Tibial nerve (tissue), 4 donors: ENCODE measurements around the gene STYK1. TPM values are rescaled to one million over a fixed set of nuclear protein-coding genes. Genes with fewer than 3 reads are reported as not detected.
A peak's percentile ranks its signal among the peaks of the same experiment; 100 is the strongest.

ENCODE experiments used
- DNase-seq, 2 donors: peaks; one replicate each; pipeline ENCODE4 v3.0.0-alpha.2; 2019; ENCODE audit warnings: low spot score in 2 of 2
- H3K27ac ChIP-seq, 4 donors: fragments of 200-600 bp; sonication (generic) in 3 of 4; one replicate each; pipeline ENCODE4 v1.5.1; 2017 to 2019; ENCODE audit warnings: mild to moderate bottlenecking in 1 of 4
- H3K27me3 ChIP-seq, 2 donors: fragments of 200-600 bp; sonication (generic) in 1 of 2; one replicate each; pipeline versions ENCODE4 v1.5.1 to v1.6.0; 2017 to 2019
- H3K36me3 ChIP-seq, 3 donors: fragments of 200-600 bp; sonication (generic); one replicate each; pipeline ENCODE4 v1.5.1; 2018 to 2019
- H3K4me1 ChIP-seq, 4 donors: fragments of 200-600 bp; sonication (generic) in 3 of 4; one replicate each; pipeline ENCODE4 v1.5.1; 2017 to 2019
- H3K4me3 ChIP-seq, 4 donors: fragments of 200-600 bp; sonication (generic) in 3 of 4; one replicate each; pipeline ENCODE4 v1.5.1; 2017 to 2019; ENCODE audit warnings: mild to moderate bottlenecking in 1 of 4, moderate library complexity in 1 of 4
- H3K9me3 ChIP-seq, 4 donors: fragments of 200-600 bp; sonication (generic) in 3 of 4; one replicate each; pipeline ENCODE4 v1.5.1; 2017 to 2019
- EP300 ChIP-seq, 2 donors: sonication (generic); formaldehyde crosslinking; IDR thresholded peaks; one replicate each; pipeline ENCODE4 v1.6.1; 2017; ENCODE audit warnings: antibody characterized with exemption in 2 of 2, mild to moderate bottlenecking in 1 of 2
- POLR2A ChIP-seq, 2 donors: fragments of 450-650 bp; IDR thresholded peaks; one replicate each; pipeline ENCODE4 v1.6.1; 2017; ENCODE audit warnings: antibody characterized with exemption in 2 of 2, mild to moderate bottlenecking in 2 of 2, moderate library complexity in 2 of 2
- WGBS, 2 donors: methylation state at CpG; one replicate each; pipeline ENCODE4 v1.1.5; 2018; 5-methylcytosine and 5-hydroxymethylcytosine counted together
- total RNA-seq, 4 donors: library from RNA; depleted of rRNA; stranded (reverse); fragments of >200 nt; gene quantifications; one replicate each; pipeline ENCODE4 v1.1.0, GENCODE V29; 2016
- TF ChIP-seq, protein P1 (sequence below), 5 experiments: fragments of 200-600 bp in 3 of 5; fragments of 450-650 bp in 2 of 5; sonication (generic) in 3 of 5; IDR thresholded peaks; one replicate each; pipeline ENCODE4 v1.5.1; 2016 to 2019; ENCODE audit warnings: antibody characterized with exemption in 5 of 5, mild to moderate bottlenecking in 3 of 5, moderate library complexity in 2 of 5

Gene STYK1, protein sequence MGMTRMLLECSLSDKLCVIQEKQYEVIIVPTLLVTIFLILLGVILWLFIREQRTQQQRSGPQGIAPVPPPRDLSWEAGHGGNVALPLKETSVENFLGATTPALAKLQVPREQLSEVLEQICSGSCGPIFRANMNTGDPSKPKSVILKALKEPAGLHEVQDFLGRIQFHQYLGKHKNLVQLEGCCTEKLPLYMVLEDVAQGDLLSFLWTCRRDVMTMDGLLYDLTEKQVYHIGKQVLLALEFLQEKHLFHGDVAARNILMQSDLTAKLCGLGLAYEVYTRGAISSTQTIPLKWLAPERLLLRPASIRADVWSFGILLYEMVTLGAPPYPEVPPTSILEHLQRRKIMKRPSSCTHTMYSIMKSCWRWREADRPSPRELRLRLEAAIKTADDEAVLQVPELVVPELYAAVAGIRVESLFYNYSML
- under 1 TPM in 1 of 4 donors, not detected in 3; 0.44 TPM for total RNA-seq

DNA sequence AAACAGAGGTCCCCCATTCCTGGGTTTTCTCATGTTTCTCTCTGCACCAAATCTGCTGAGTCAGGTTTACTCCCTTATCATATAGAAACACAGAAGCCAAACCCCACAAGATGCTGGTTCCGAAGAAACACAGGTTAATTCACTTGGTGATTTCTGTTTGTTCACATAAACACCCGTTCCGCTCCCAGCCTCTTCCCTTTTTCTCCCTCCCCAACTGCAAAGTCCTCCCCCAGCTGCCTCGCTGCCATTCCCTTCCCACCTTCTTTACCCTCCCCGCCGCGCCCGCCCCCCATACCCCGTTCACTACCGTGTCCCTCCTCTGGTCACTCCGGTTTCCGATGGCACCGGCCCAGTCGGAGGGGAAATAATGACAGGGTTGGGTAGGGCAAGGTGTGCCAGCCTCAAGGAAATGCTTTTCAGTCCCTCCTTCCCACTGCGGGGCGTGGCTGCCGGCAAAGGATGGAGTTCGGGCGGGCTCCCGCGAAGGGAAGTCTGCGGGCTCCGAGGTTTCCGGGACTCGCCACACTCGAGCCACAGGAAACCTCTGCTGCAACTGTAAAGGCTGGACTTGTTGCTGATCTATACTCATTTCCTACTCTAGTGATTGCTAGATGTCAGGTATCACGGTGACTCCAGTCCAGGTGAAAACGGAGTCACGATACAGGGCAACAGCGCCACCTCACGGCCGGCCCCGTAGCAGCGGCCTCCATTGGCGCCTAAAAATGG lies at the start of gene STYK1:
STYK1 (minus strand) TSS at position 394 of the 726 bp plus-strand sequence. CDS start 39,434 bp downstream, outside the sequence.
- peak within 1 kb of the TSS; percentile 23 to 50 (median 38) for H3K4me3 ChIP-seq
- H3K4me1 ChIP-seq: peaks cover 0 to 12% (median 5%) of the 10 kb centered on the region in 4 donors
- DNase-seq: peak in 1 of 2 donors; percentile 29
- peaks cover 0 to 33% of the 10 kb centered on the region in 2 donors for H3K27me3 ChIP-seq
- no peaks in the 10 kb centered on the region for H3K9me3 ChIP-seq
- WGBS, 2 donors: 1 to 2% methylated on average over 34 to 35 of the region's 35 CpGs
- H3K27ac ChIP-seq: peak within 1 kb of the TSS in 1 of 4 donors; percentile 46
- no peak for TF ChIP-seq EP300 (IDR thresholded peaks at IDR 0.05)
- TF ChIP-seq POLR2A (IDR thresholded peaks at IDR 0.05): no peak
- TF ChIP-seq, protein P1, sequence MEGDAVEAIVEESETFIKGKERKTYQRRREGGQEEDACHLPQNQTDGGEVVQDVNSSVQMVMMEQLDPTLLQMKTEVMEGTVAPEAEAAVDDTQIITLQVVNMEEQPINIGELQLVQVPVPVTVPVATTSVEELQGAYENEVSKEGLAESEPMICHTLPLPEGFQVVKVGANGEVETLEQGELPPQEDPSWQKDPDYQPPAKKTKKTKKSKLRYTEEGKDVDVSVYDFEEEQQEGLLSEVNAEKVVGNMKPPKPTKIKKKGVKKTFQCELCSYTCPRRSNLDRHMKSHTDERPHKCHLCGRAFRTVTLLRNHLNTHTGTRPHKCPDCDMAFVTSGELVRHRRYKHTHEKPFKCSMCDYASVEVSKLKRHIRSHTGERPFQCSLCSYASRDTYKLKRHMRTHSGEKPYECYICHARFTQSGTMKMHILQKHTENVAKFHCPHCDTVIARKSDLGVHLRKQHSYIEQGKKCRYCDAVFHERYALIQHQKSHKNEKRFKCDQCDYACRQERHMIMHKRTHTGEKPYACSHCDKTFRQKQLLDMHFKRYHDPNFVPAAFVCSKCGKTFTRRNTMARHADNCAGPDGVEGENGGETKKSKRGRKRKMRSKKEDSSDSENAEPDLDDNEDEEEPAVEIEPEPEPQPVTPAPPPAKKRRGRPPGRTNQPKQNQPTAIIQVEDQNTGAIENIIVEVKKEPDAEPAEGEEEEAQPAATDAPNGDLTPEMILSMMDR (IDR thresholded peaks at IDR 0.05): peak; percentile 48 to 76 (median 66)
- H3K36me3 ChIP-seq: no peaks in the 10 kb centered on the region

DNA sequence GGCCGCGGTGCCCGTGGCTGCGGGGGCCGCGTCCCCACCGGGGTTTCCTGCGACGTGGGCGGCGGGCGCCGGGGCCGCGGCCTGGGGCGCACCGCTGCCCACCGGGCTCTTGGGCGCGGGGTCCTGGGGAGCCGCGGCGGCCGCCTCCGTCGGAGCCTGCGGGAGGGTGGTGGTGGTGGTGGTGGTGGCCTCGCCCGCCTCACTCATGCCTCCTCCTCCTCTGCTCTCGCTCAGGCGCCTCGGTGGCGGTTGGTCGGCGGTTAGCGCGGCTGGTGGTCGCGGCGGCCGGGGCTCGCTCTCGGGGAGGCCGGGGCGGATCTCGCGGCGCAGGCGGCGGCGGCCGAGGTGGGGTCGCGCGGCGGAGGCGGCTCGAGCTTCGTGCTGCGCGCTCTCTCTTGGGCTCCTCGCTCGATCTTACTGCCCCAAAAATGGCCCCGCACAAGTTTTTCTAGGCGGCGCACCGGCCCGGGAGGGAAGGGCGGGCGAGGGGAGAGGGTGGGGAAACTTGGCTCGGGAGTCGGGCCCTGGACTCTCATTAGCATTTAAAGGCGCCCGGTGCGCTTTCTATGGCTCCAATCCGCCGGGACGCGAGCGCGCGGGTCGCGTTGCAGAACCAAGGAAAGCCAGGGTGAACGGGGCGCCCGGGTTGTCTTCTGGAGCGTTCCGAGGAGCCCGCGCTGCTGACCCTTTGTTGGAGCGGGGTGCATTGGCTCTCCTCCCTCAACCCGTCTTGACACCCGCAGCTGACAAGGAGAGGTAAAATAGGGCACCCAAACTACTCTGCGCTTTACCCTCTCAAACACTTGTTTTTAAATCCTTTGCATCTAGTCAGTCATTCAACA lies 49.3 kb upstream of the STYK1 start, which contains the start of gene YBX3:
YBX3 (minus strand) TSS at position 419 of the 842 bp plus-strand sequence; CDS start at position 207, 212 bp downstream.
- Histone ChIP-seq H3K4me3 (peak within 1 kb of the TSS; percentile 50 to 95 (median 72)), H3K27me3 (no peaks in the 10 kb centered on the region), H3K36me3 (no peaks in the 10 kb centered on the region), H3K4me1 (peaks cover 0 to 47% (median 23%) of the 10 kb centered on the region in 4 donors), H3K9me3 (no peaks in the 10 kb centered on the region), H3K27ac (peak within 1 kb of the TSS; percentile 91 to 99 (median 96))
- 0 to 2% methylated on average over 12 to 33 of the region's 95 CpGs for WGBS, 2 donors
- DNase-seq: peak; percentile 80 to 86
- TF ChIP-seq, protein P1 (IDR thresholded peaks at IDR 0.05): no peak
- TF ChIP-seq POLR2A (IDR thresholded peaks at IDR 0.05): peak; percentile 32 to 77
- peak in 1 of 2 donors; percentile 87 for TF ChIP-seq EP300 (IDR thresholded peaks at IDR 0.05)

DNA sequence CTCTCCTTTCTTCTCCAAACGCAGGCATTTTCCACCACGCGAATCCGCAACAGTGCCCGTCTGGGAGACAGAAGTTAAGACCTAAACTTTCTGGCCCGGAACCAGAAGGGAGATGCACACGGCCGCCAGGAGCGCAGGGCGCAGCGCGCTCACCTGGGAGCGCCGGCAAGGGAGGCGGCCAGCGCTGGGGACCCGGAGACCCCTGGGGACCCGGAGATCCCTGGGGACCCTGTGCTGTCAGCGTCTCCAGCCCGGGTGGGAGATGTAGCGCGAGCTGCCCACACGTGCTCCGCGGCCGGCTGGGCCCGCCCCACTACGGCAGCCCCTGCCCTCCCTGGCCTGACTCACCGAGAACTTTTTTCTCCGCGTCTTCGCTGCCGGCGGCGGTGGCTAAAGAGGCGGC lies 48.7 kb upstream of the STYK1 start:
- H3K9me3 ChIP-seq: no peaks in the 10 kb centered on the region
- H3K4me3 ChIP-seq: peak overlapping the region; percentile 50 to 95 (median 72)
- DNase-seq: no peak
- TF ChIP-seq, protein P1 (IDR thresholded peaks at IDR 0.05): peak in 3 of 5 experiments; percentile 11 to 36 (median 33)
- TF ChIP-seq POLR2A (IDR thresholded peaks at IDR 0.05) (peak in 1 of 2 donors; percentile 4), EP300 (IDR thresholded peaks at IDR 0.05) (no peak)
- peaks cover 0 to 54% (median 28%) of the 10 kb centered on the region in 4 donors for H3K4me1 ChIP-seq
- no peaks in the 10 kb centered on the region for H3K36me3 ChIP-seq
- no peaks in the 10 kb centered on the region for H3K27me3 ChIP-seq
- peak overlapping the region; percentile 91 to 99 (median 96) for H3K27ac ChIP-seq
- 0 to 2% methylated on average over 16 to 20 of the region's 36 CpGs for WGBS, 2 donors

DNA sequence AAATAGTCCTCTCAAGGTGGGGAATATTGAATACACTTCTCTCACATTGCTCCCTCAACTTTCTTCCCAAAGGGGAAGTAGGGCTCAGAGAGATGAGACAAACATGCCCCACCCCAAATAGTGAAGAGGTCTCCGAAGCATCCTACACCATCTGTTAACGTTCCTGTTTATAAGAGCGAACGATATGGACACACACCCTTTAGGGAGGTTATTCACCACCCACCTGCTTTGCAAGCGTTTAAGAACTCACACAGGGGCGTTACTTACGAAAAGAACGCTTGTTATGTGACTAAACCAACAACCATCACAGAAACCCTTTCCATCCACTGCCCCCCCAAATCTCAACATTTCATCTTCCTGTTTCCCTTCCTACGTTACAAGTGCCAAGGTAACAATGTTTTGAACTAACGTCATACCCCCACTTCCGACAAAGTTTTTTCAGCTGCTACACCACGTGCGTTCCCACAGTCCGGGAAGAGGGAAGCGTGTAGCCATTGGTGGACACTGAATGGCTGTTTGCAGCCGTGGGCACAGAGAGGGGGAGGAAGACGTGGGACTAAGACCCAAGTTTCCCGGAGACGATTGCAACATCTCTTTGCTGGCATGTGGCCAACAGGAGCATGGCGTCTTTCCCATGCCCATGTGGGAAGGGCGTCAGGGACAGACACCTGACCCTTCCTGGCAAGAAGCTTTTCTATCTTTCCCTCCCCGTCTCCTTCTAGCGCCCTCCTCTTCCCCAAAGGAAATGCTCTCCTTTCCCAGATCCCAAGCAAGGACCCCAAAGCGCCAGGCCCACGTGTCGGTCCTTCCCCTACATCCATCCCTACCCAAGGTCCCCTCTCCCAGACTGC lies 48.0 kb upstream of the STYK1 start:
- no peaks in the 10 kb centered on the region for H3K27me3 ChIP-seq
- H3K36me3 ChIP-seq: no peaks in the 10 kb centered on the region
- H3K9me3 ChIP-seq: no peaks in the 10 kb centered on the region
- peak overlapping the region; percentile 91 to 99 (median 96) for H3K27ac ChIP-seq
- TF ChIP-seq POLR2A (IDR thresholded peaks at IDR 0.05) (peak; percentile 63 to 65), EP300 (IDR thresholded peaks at IDR 0.05) (peak; percentile 94 to 99)
- TF ChIP-seq, protein P1 (IDR thresholded peaks at IDR 0.05): no peak
- peak overlapping the region; percentile 50 to 95 (median 72) for H3K4me3 ChIP-seq
- H3K4me1 ChIP-seq: peaks cover 0 to 60% (median 33%) of the 10 kb centered on the region in 4 donors
- WGBS, 2 donors: 1% methylated on average over 26 of the region's 26 CpGs
- DNase-seq: peak; percentile 94 to 99
